Peyer's patch (tissue), 4 donors: Measurements from ENCODE around the gene ARFGEF2. TPM values are rescaled to one million over a fixed set of nuclear protein-coding genes. Genes with fewer than 3 reads are reported as not detected.

Experiments used
- DNase-seq, 3 donors: peaks; one replicate each; pipeline ENCODE4 v3.0.0-alpha.2; 2017 to 2019
- H3K27ac ChIP-seq, 4 donors: fragments of 200-600 bp; sonication (generic); one replicate each; pipeline ENCODE4 v1.5.1; 2016 to 2019
- H3K27me3 ChIP-seq, 2 donors: fragments of 200-600 bp; sonication (generic); one replicate each; pipeline ENCODE4 v1.5.1; 2019
- H3K36me3 ChIP-seq, 3 donors: fragments of 200-600 bp; sonication (generic); one replicate each; pipeline ENCODE4 v1.5.1; 2016 to 2019
- H3K4me1 ChIP-seq, 4 donors: fragments of 200-600 bp; sonication (generic); one replicate each; pipeline ENCODE4 v1.5.1; 2016 to 2019
- H3K4me3 ChIP-seq, 4 donors: fragments of 200-600 bp; sonication (generic); 1 replicate in 3 of 4; 2 replicates in 1 of 4; pipeline ENCODE4 v1.5.1; 2016 to 2019; ENCODE audit warnings: mild to moderate bottlenecking in 1 of 4
- H3K9me3 ChIP-seq, 4 donors: fragments of 200-600 bp; sonication (generic); one replicate each; pipeline ENCODE4 v1.5.1; 2016 to 2019; ENCODE audit warnings: mild to moderate bottlenecking in 1 of 4
- POLR2A ChIP-seq, 2 donors: fragments of 450-650 bp; IDR thresholded peaks; one replicate each; pipeline ENCODE4 v1.5.1; 2017; ENCODE audit warnings: antibody characterized with exemption in 2 of 2, mild to moderate bottlenecking in 2 of 2, moderate library complexity in 2 of 2
- total RNA-seq, 4 donors: library from RNA; depleted of rRNA; stranded (reverse); fragments of >200 nt; gene quantifications; one replicate each; pipeline ENCODE4 v1.1.0, GENCODE V29; 2016
- TF ChIP-seq, protein P1 (sequence below), 6 experiments: fragments of 450-650 bp in 4 of 6; fragments of 200-600 bp in 2 of 6; sonication (generic) in 1 of 6; IDR thresholded peaks; one replicate each; pipeline ENCODE4 v1.5.1; 2017 to 2019; ENCODE audit warnings: antibody characterized with exemption in 6 of 6, mild to moderate bottlenecking in 3 of 6, moderate library complexity in 1 of 6

ARFGEF2 gene
- total RNA-seq, 4 donors from 2014 or later = 38.0 to 170 (median 43.4) TPM

DNA sequence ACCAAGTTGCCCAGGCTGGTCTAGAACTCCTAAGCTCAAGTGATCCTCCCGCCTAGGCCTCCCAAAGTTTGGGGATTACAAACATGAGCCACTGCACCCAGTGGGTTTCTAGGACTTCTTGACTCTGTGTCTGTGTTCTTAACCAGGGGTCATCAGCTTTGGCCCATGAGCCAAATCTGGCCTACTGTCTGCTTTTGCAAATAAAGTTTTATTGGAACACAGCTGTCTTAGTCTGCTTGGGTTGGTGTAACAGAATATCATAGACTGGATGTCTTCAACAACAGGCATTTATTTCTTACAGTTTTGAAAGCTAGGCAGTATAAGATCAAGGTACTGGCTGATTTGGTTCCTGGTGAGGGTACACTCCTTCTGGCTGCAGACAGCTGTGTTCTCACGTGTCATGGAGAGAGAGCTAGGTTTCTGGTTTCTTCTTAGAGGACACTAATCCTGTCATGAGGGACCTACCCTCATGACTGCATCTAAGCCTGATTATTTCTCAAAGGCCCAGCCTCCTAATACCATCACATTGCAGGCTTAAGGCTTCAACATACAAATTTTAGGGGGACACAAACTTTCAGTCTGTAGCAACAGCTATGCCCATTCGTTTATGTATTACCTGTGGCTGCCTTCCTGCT lies 23.3 kb downstream of the ARFGEF2 start:
- H3K27ac ChIP-seq = no peak overlapping the region
- DNase-seq = no peak
- no peaks in the 10 kb centered on the region for H3K27me3 ChIP-seq
- TF ChIP-seq, protein P1, sequence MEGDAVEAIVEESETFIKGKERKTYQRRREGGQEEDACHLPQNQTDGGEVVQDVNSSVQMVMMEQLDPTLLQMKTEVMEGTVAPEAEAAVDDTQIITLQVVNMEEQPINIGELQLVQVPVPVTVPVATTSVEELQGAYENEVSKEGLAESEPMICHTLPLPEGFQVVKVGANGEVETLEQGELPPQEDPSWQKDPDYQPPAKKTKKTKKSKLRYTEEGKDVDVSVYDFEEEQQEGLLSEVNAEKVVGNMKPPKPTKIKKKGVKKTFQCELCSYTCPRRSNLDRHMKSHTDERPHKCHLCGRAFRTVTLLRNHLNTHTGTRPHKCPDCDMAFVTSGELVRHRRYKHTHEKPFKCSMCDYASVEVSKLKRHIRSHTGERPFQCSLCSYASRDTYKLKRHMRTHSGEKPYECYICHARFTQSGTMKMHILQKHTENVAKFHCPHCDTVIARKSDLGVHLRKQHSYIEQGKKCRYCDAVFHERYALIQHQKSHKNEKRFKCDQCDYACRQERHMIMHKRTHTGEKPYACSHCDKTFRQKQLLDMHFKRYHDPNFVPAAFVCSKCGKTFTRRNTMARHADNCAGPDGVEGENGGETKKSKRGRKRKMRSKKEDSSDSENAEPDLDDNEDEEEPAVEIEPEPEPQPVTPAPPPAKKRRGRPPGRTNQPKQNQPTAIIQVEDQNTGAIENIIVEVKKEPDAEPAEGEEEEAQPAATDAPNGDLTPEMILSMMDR (IDR thresholded peaks at IDR 0.05) = no peak
- H3K4me3 ChIP-seq = no peak overlapping the region
- H3K9me3 ChIP-seq = no peaks in the 10 kb centered on the region
- no peaks in the 10 kb centered on the region for H3K4me1 ChIP-seq
- H3K36me3 ChIP-seq = peaks cover 0 to 57% (median 0%) of the 10 kb centered on the region in 3 donors

DNA sequence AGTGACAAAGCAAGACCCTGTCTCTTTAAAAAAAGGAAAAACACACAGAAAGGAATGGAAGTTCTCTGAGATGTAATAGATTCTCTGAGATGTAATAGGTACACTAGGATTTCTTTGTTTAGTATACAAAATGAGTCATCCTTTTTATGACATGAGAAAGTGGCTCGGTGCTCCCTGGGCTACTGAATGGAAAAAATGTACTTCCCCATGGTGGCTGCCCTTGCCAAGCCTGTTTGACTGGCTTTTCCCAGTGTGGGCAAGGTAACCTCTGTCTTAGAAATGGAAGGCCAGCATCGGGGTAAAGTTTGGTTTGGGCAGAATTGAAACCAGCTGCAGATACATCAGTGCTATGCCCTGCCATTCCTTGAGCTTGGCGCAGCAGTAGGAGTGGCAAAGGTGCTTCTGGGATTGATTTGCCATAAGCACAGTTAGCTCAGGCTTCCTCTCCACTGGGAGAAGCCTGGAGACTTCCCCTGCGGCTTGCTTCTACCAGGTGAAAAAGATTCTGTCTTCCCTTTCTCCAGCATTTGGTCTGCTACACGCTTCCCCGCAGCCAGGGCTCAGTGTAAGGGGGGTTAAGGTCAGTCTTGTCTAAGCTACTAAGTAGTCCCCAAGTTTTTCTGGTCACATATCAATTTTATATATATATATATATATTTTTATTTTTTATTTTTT lies 24.5 kb downstream of the ARFGEF2 start:
- TF ChIP-seq, protein P1 (IDR thresholded peaks at IDR 0.05) = no peak
- TF ChIP-seq POLR2A (IDR thresholded peaks at IDR 0.05) = no peak
- Histone ChIP-seq H3K9me3 (no peaks in the 10 kb centered on the region), H3K27me3 (no peaks in the 10 kb centered on the region), H3K36me3 (peaks cover 0 to 68% (median 0%) of the 10 kb centered on the region in 3 donors), H3K4me3 (no peak overlapping the region), H3K4me1 (no peaks in the 10 kb centered on the region), H3K27ac (peak overlapping the region in 1 of 4 donors; percentile 18)
- DNase-seq = peak in 2 of 3 donors; percentile 66 to 78

DNA sequence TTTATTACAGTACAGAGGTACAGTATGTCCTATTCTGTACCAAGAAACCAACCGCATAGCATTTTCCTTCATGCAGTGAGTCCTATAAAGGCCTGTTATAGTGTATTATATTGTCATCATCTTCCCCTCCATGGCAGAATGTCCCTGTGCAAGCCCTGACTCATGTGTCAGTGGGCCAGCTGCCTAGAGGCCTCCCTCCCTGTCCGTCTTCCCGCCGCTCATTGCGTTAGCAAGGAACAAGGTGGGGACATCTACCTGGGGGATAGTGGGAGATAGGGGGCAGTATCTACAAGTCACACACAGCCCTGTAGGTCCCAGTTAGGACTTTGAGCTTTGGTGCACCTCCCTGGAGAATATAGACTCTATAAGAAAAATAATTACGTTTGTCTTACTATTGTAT lies 27.1 kb downstream of the ARFGEF2 start:
- H3K4me1 ChIP-seq = no peaks in the 10 kb centered on the region
- DNase-seq = no peak
- TF ChIP-seq, protein P1 (IDR thresholded peaks at IDR 0.05) = no peak
- TF ChIP-seq POLR2A (IDR thresholded peaks at IDR 0.05) = no peak
- no peak overlapping the region for H3K27ac ChIP-seq
- H3K4me3 ChIP-seq = no peak overlapping the region
- no peaks in the 10 kb centered on the region for H3K27me3 ChIP-seq
- no peaks in the 10 kb centered on the region for H3K9me3 ChIP-seq
- H3K36me3 ChIP-seq = peaks cover 0 to 71% (median 0%) of the 10 kb centered on the region in 3 donors

DNA sequence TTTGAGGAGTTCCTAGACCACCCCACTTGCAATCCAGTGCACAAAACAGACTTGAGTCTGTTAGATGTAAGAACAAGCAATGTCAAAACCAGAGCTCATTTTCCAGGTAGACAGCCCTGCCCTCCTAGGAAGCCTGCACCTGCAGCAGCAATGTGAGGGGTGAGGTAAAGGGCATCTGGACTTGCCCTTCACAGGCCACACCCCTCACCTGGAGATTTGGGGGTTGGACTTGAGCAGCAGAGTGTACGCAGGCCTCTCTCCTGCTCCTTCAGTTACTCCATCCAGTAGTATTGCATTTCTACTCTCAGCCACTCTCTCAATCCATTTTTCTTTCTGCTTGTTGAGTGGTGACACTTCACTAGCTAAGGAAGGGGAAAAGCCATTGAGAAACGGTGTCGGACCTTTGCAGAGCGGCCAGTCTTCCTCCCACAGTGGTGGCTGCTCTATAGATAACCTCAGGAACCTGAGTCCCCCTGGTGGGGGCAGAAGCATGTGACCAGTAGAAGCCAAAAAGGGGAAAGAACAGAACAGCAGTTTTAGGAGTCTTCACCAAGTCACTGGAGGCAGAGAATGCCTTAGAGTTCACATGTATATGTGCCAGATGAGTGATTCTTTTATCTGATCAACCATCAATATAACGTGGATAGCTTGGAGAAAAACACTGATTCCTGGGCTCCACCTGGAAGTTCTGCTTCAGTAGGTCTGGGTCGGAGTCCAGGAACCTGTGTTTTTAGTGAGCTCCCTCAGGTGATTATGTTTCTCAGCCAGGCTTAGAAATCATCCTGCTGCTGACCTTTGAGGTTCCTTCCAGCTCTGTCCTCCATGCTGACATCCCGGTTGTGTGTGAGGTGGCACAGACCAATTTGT lies 28.0 kb downstream of the ARFGEF2 start:
- no peaks in the 10 kb centered on the region for H3K27me3 ChIP-seq
- no peak overlapping the region for H3K4me3 ChIP-seq
- no peaks in the 10 kb centered on the region for H3K9me3 ChIP-seq
- TF ChIP-seq, protein P1 (IDR thresholded peaks at IDR 0.05) = peak in 1 of 6 experiments; percentile 4
- no peak for TF ChIP-seq POLR2A (IDR thresholded peaks at IDR 0.05)
- DNase-seq = no peak
- H3K36me3 ChIP-seq = peaks cover 0 to 71% (median 0%) of the 10 kb centered on the region in 3 donors
- H3K27ac ChIP-seq = no peak overlapping the region
- H3K4me1 ChIP-seq = no peaks in the 10 kb centered on the region

DNA sequence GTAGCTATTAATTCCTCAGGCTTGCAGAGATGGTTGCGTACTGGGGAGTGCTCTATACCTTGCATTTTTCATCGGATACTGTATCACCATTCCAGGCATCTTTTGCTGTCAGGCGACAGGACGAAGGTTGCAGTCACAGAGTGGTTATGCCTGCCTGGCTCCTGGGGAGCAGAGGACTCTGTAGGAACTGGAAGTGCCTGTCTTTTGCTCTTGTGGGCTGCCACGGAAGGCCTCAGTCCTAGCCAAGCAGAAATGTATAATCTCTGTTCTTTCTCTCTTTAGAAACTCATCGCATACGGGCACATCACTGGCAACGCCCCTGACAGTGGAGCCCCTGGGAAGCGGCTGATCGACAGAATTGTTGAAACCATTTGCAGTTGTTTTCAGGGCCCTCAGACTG lies 29.5 kb downstream of the ARFGEF2 start:
- Histone ChIP-seq H3K4me3 (no peak overlapping the region), H3K27ac (no peak overlapping the region), H3K9me3 (no peaks in the 10 kb centered on the region), H3K27me3 (no peaks in the 10 kb centered on the region), H3K36me3 (peaks cover 0 to 80% (median 0%) of the 10 kb centered on the region in 3 donors), H3K4me1 (no peaks in the 10 kb centered on the region)
- no peak for TF ChIP-seq POLR2A (IDR thresholded peaks at IDR 0.05)
- TF ChIP-seq, protein P1 (IDR thresholded peaks at IDR 0.05) = no peak
- no peak for DNase-seq
